GM12864 (cell line): ENCODE data around the gene YPEL3.
"Not testable (repeated sequence)": the region's sequence is repeated elsewhere in the genome, so short reads cannot be mapped to it uniquely, and the experiment has no call there.

ENCODE experiments used
- DNase-seq: peaks from one replicate; pipeline ENCODE4 v3.0.0-alpha.2; 2011; ENCODE audit warnings: low read depth
- H3K4me3 ChIP-seq: 2 replicates; pipeline ENCODE4 v1.5.1; 2011; ENCODE audit warnings: mild to moderate bottlenecking, low read depth, low read length, control low read depth
- CTCF ChIP-seq: IDR thresholded peaks from 2 replicates; pipeline ENCODE4 v1.5.1; 2011; ENCODE audit warnings: low read depth, mild to moderate bottlenecking, moderate library complexity, low read length, control low read depth, inconsistent platforms; ENCODE audit errors: missing control alignments

The YPEL3 gene

GRCh38 chr16:30117768-30118167, 21.8 kb upstream of the YPEL3 start:
- no peak for TF ChIP-seq CTCF
- no peak for DNase-seq
- no peak overlapping the region for H3K4me3 ChIP-seq

DNA sequence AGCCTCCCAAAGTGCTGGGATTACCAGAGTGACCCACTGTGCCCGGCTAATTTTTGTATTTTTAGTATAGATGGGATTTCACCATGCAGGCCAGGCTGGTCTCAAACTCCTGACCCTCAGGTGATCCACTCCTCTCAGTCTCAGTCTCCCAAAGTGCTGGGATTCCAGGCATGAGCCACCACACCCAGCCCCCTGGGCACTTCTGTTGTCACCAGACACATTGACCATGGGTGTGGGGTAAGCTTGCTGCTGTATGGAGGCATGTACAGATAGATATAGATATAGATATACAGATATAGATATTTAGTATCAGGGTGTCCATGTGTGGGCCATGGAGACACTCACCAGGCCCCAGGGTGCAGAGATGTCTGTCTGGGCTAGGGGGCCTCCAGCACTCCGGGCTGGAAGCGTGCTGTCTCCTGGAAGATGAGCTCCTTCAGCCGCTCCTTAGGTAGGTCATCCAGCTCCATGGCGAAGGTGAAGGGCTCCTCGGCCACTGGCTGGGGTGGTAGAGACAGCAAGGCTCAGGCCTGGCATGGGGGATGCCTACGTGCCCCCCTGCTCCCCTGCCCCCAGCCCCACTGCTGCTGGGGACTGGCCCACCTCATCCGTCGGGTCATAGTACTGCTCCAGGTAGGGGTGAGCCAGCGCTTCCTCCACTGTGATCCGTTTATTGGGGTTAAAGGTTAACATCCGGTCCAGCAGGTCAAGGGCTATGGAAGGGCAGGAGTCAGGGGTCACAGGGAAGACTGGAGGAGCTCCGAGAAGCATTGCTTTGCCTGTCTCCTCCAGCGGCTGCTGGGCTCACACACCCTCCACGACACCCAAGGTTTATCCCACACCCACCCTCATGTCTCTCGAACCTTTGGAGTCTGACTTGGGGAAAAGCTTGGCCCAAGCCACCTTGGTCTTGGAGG, 20.5 kb upstream of the YPEL3 start:
- no peak for TF ChIP-seq CTCF
- no peak for DNase-seq
- no peak overlapping the region for H3K4me3 ChIP-seq

DNA sequence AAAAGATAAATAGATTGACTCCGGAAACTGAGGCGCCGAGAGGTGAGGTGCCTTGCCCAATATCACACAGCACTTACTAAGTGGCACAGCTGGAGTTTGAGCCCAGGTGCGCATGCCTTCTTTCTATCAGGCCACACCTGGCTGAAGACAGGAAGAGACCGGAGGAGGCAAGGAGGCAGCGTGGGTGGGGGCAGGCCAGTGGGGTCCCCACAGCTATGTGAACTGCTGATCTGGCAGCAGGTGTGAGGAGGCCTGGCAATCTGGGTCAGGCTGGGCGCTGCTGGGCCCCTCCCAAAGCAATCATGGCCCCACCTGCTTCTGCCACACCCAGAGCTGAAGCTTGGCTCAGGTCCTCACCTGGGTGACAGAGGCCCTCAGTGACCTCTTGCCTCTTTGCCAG, 19.2 kb upstream of the YPEL3 start:
- no peak for TF ChIP-seq CTCF
- no peak overlapping the region for H3K4me3 ChIP-seq
- no peak for DNase-seq

GRCh38 chr16:30114833-30115232, 18.8 kb upstream of the YPEL3 start:
- not testable (repeated sequence) for DNase-seq

GRCh38 chr16:30114411-30114810, 18.4 kb upstream of the YPEL3 start:
- no peak for DNase-seq
- no peak overlapping the region for H3K4me3 ChIP-seq
- TF ChIP-seq CTCF = no peak

More at GRCh38 chr16:30114833-30115232, 18.8 kb upstream of the YPEL3 start:
- not testable (repeated sequence) for H3K4me3 ChIP-seq

GRCh38 chr16:30113711-30114333, 17.8 kb upstream of the YPEL3 start:
- no peak for TF ChIP-seq CTCF
- no peak overlapping the region for H3K4me3 ChIP-seq
- DNase-seq = no peak

- no peak for TF ChIP-seq CTCF
- no peak within 1 kb of the TSS for H3K4me3 ChIP-seq
- no peak for DNase-seq
Observed at GRCh38 chr16:30113031-30113710, 17.2 kb upstream of the YPEL3 start, which contains the start of gene GDPD3. GDPD3 (minus strand) TSS chr16:30113537; CDS start chr16:30113478, 59 bp downstream.
